ENCODE data around the gene FAM227A.
"Not testable (repeated sequence)": the region's sequence is repeated elsewhere in the genome, so short reads cannot be mapped to it uniquely, and the experiment has no call there.

FAM227A gene

GRCh38 chr22:38618682-38619081 lies 37.5 kb downstream of the FAM227A start:
- H3K36me3 ChIP-seq (ENCODE audit: insufficient read depth, insufficient read length, low read length): peaks cover 23% of the 10 kb centered on the region

GRCh38 chr22:38618258-38618657 lies 37.9 kb downstream of the FAM227A start:
- no peaks in the 10 kb centered on the region for H3K4me1 ChIP-seq (ENCODE audit: insufficient read depth, insufficient read length)
- no peak overlapping the region for H3K9ac ChIP-seq (ENCODE audit: insufficient read length, low read depth)
- H3K9me3 ChIP-seq (ENCODE audit: insufficient read depth, low read length): peaks cover 13% of the 10 kb centered on the region; the same call in 1 of the 2 replicates
- H3K36me3 ChIP-seq (ENCODE audit: insufficient read depth, insufficient read length, low read length): peaks cover 23% of the 10 kb centered on the region
- no peak for TF ChIP-seq SUZ12 (IDR thresholded peaks at IDR 0.05; ENCODE audit: extremely low read depth, insufficient read depth, insufficient read length)
- no peak for TF ChIP-seq ZNF274 (IDR thresholded peaks at IDR 0.05; ENCODE audit: low read depth, low read length)
- TF ChIP-seq YY1 (IDR thresholded peaks at IDR 0.05; ENCODE audit: insufficient read depth, insufficient read length): no peak
- peak; percentile 44 for DNase-seq (ENCODE audit: low read depth, low spot score)
- no peak overlapping the region for H3K4me3 ChIP-seq (ENCODE audit: insufficient read length, low read depth)
- no peaks in the 10 kb centered on the region for H3K27me3 ChIP-seq (ENCODE audit: insufficient read depth, insufficient read length)

More at GRCh38 chr22:38618682-38619081, 37.5 kb downstream of the FAM227A start:
- Histone ChIP-seq H3K27me3 (ENCODE audit: insufficient read depth, insufficient read length) (no peaks in the 10 kb centered on the region), H3K9ac (ENCODE audit: insufficient read length, low read depth) (no peak overlapping the region), H3K9me3 (ENCODE audit: insufficient read depth, low read length) (peaks cover 13% of the 10 kb centered on the region; the same call in 1 of the 2 replicates), H3K4me1 (ENCODE audit: insufficient read depth, insufficient read length) (no peaks in the 10 kb centered on the region), H3K4me3 (ENCODE audit: insufficient read length, low read depth) (no peak overlapping the region)
- no peak for DNase-seq (ENCODE audit: low read depth, low spot score)
- TF ChIP-seq ZNF274 (IDR thresholded peaks at IDR 0.05; ENCODE audit: low read depth, low read length) (no peak), SUZ12 (IDR thresholded peaks at IDR 0.05; ENCODE audit: extremely low read depth, insufficient read depth, insufficient read length) (no peak), YY1 (IDR thresholded peaks at IDR 0.05; ENCODE audit: insufficient read depth, insufficient read length) (no peak)

GRCh38 chr22:38615064-38615405 lies 41.2 kb downstream of the FAM227A start:
- DNase-seq (ENCODE audit: low read depth, low spot score); H3K9ac ChIP-seq (ENCODE audit: insufficient read length, low read depth); H3K4me1 ChIP-seq (ENCODE audit: insufficient read depth, insufficient read length); H3K27me3 ChIP-seq (ENCODE audit: insufficient read depth, insufficient read length); H3K4me3 ChIP-seq (ENCODE audit: insufficient read length, low read depth): not testable (repeated sequence)
- H3K9me3 ChIP-seq (ENCODE audit: insufficient read depth, low read length): peaks cover 13% of the 10 kb centered on the region; the same call in 1 of the 2 replicates
- H3K36me3 ChIP-seq (ENCODE audit: insufficient read depth, insufficient read length, low read length): peaks cover 14% of the 10 kb centered on the region

- H3K9ac ChIP-seq (ENCODE audit: insufficient read length, low read depth): no peak overlapping the region
- H3K4me1 ChIP-seq (ENCODE audit: insufficient read depth, insufficient read length): no peaks in the 10 kb centered on the region
- DNase-seq (ENCODE audit: low read depth, low spot score): no peak
- H3K36me3 ChIP-seq (ENCODE audit: insufficient read depth, insufficient read length, low read length): peaks cover 9% of the 10 kb centered on the region
- H3K4me3 ChIP-seq (ENCODE audit: insufficient read length, low read depth): no peak overlapping the region
- no peaks in the 10 kb centered on the region for H3K27me3 ChIP-seq (ENCODE audit: insufficient read depth, insufficient read length)
- no peak for TF ChIP-seq YY1 (IDR thresholded peaks at IDR 0.05; ENCODE audit: insufficient read depth, insufficient read length)
- TF ChIP-seq ZNF274 (IDR thresholded peaks at IDR 0.05; ENCODE audit: low read depth, low read length): no peak
- TF ChIP-seq SUZ12 (IDR thresholded peaks at IDR 0.05; ENCODE audit: extremely low read depth, insufficient read depth, insufficient read length): no peak
- peaks cover 13% of the 10 kb centered on the region; the same call in 1 of the 2 replicates for H3K9me3 ChIP-seq (ENCODE audit: insufficient read depth, low read length)
Observed at GRCh38 chr22:38614332-38615063, 41.7 kb downstream of the FAM227A start.

- peaks cover 10% of the 10 kb centered on the region; the same call in 1 of the 2 replicates for H3K9me3 ChIP-seq (ENCODE audit: insufficient read depth, low read length)
- no peak overlapping the region for H3K9ac ChIP-seq (ENCODE audit: insufficient read length, low read depth)
- peaks cover 7% of the 10 kb centered on the region for H3K36me3 ChIP-seq (ENCODE audit: insufficient read depth, insufficient read length, low read length)
- no peak for TF ChIP-seq ZNF274 (IDR thresholded peaks at IDR 0.05; ENCODE audit: low read depth, low read length)
- TF ChIP-seq YY1 (IDR thresholded peaks at IDR 0.05; ENCODE audit: insufficient read depth, insufficient read length): no peak
- no peak for TF ChIP-seq SUZ12 (IDR thresholded peaks at IDR 0.05; ENCODE audit: extremely low read depth, insufficient read depth, insufficient read length)
- peaks cover 4% of the 10 kb centered on the region for H3K4me1 ChIP-seq (ENCODE audit: insufficient read depth, insufficient read length)
- no peak for DNase-seq (ENCODE audit: low read depth, low spot score)
- H3K27me3 ChIP-seq (ENCODE audit: insufficient read depth, insufficient read length): no peaks in the 10 kb centered on the region
- H3K4me3 ChIP-seq (ENCODE audit: insufficient read length, low read depth): no peak overlapping the region
Observed at GRCh38 chr22:38613588-38613987, 42.6 kb downstream of the FAM227A start.

GRCh38 chr22:38612217-38613006 lies 43.8 kb downstream of the FAM227A start:
- Histone ChIP-seq H3K36me3 (ENCODE audit: insufficient read depth, insufficient read length, low read length) (no peaks in the 10 kb centered on the region), H3K27me3 (ENCODE audit: insufficient read depth, insufficient read length) (no peaks in the 10 kb centered on the region), H3K9me3 (ENCODE audit: insufficient read depth, low read length) (no peaks in the 10 kb centered on the region), H3K4me1 (ENCODE audit: insufficient read depth, insufficient read length) (peaks cover 4% of the 10 kb centered on the region), H3K4me3 (ENCODE audit: insufficient read length, low read depth) (no peak overlapping the region), H3K9ac (ENCODE audit: insufficient read length, low read depth) (no peak overlapping the region)
- TF ChIP-seq SUZ12 (IDR thresholded peaks at IDR 0.05; ENCODE audit: extremely low read depth, insufficient read depth, insufficient read length): no peak
- TF ChIP-seq YY1 (IDR thresholded peaks at IDR 0.05; ENCODE audit: insufficient read depth, insufficient read length): no peak
- no peak for TF ChIP-seq ZNF274 (IDR thresholded peaks at IDR 0.05; ENCODE audit: low read depth, low read length)
- DNase-seq (ENCODE audit: low read depth, low spot score): no peak

GRCh38 chr22:38611559-38611958 lies 44.6 kb downstream of the FAM227A start:
- Histone ChIP-seq H3K4me1 (ENCODE audit: insufficient read depth, insufficient read length) (peaks cover 4% of the 10 kb centered on the region), H3K4me3 (ENCODE audit: insufficient read length, low read depth) (no peak overlapping the region), H3K9ac (ENCODE audit: insufficient read length, low read depth) (no peak overlapping the region), H3K9me3 (ENCODE audit: insufficient read depth, low read length) (no peaks in the 10 kb centered on the region), H3K36me3 (ENCODE audit: insufficient read depth, insufficient read length, low read length) (no peaks in the 10 kb centered on the region), H3K27me3 (ENCODE audit: insufficient read depth, insufficient read length) (no peaks in the 10 kb centered on the region)
- DNase-seq (ENCODE audit: low read depth, low spot score): no peak
- TF ChIP-seq ZNF274 (IDR thresholded peaks at IDR 0.05; ENCODE audit: low read depth, low read length): no peak
- TF ChIP-seq YY1 (IDR thresholded peaks at IDR 0.05; ENCODE audit: insufficient read depth, insufficient read length): no peak
- TF ChIP-seq SUZ12 (IDR thresholded peaks at IDR 0.05; ENCODE audit: extremely low read depth, insufficient read depth, insufficient read length): no peak
